HG03064 (cell line): Measurements from ENCODE around the gene OTOL1.

Experiments used
- ATAC-seq: cut with Tn5 transposase; IDR thresholded peaks from one replicate; pipeline ENCODE4 v1.9.1; 2021; ENCODE audit warnings: low read depth; ENCODE audit not compliant: unreplicated experiment

OTOL1 gene

GRCh38 chr3:161531930-161532329 is 35.3 kb downstream of the OTOL1 start:
- ATAC-seq = no peak

- no peak for ATAC-seq
Measured at GRCh38 chr3:161540594-161540993, 44.0 kb downstream of the OTOL1 start.

- ATAC-seq = no peak
Measured at GRCh38 chr3:161545824-161546223, 49.2 kb downstream of the OTOL1 start.

GRCh38 chr3:161548301-161548700 is 51.7 kb downstream of the OTOL1 start:
- ATAC-seq = no peak

- no peak for ATAC-seq
Measured at GRCh38 chr3:161549261-161549660, 52.7 kb downstream of the OTOL1 start.

- ATAC-seq = no peak
Measured at GRCh38 chr3:161550491-161551195, 54.0 kb downstream of the OTOL1 start.

- ATAC-seq = no peak
Measured at GRCh38 chr3:161551697-161552096, 55.1 kb downstream of the OTOL1 start.

GRCh38 chr3:161552984-161553560 is 56.5 kb downstream of the OTOL1 start:
- ATAC-seq = no peak
